Activated CD8-positive, alpha-beta T cell treated with anti-CD3 and anti-CD28 coated beads for 36 hours (primary cell): ENCODE measurements around the gene ARHGEF16. TPM values are rescaled to one million over a fixed set of nuclear protein-coding genes. Genes with fewer than 3 reads are reported as not detected.
A peak's percentile ranks its signal among the peaks of the same experiment; 100 is the strongest.

Source experiments
- ATAC-seq: fragments of 200-7000 bp; cut with Tn5 transposase; one replicate; pipeline ENCODE4 v1.10.0; 2021; ENCODE audit warnings: mild to moderate bottlenecking, moderate library complexity
- CTCF ChIA-PET: fragments of 350-600 bp; sonication (Branson Sonifier 250); formaldehyde crosslinking; loops from one replicate; lab custom pipeline; 2021; ENCODE audit warnings: antibody characterized with exemption; lab: Charles Lee
- POLR2A ChIA-PET: fragments of 350-600 bp; sonication (Branson Sonifier 250); formaldehyde crosslinking; loops from one replicate; lab custom pipeline; 2021; ENCODE audit warnings: antibody characterized with exemption; lab: Charles Lee
- DNase-seq: peaks from one replicate; pipeline ENCODE4 v3.0.0-alpha.2; 2020
- H3K27ac Mint-ChIP-seq: one replicate; pipeline ENCODE4 v1.8.0; 2021; ENCODE audit warnings: mild to moderate bottlenecking, mixed read lengths
- H3K27me3 Mint-ChIP-seq: one replicate; pipeline ENCODE4 v1.8.0; 2021; ENCODE audit warnings: mixed read lengths
- H3K36me3 Mint-ChIP-seq: one replicate; pipeline ENCODE4 v1.8.0; 2021; ENCODE audit warnings: low read depth, mixed read lengths
- H3K4me1 Mint-ChIP-seq: one replicate; pipeline ENCODE4 v1.8.0; 2021; ENCODE audit warnings: low read depth, mixed read lengths
- H3K4me3 Mint-ChIP-seq: one replicate; pipeline ENCODE4 v1.8.0; 2021; ENCODE audit warnings: mild to moderate bottlenecking, moderate library complexity, mixed read lengths
- H3K9me3 Mint-ChIP-seq: one replicate; pipeline ENCODE4 v1.8.0; 2021; ENCODE audit warnings: mixed read lengths
- CTCF ChIP-seq: fragments of 200-600 bp; IDR thresholded peaks from one replicate; pipeline ENCODE4 v1.8.0; 2022; ENCODE audit warnings: antibody characterized with exemption, mild to moderate bottlenecking
- intact Hi-C: fragments of 100-400 bp; cut with micrococcal nuclease; formaldehyde crosslinking; loops from one replicate; pipeline ENCODE4 v1.10.0; 2022
- total RNA-seq, 2 experiments: library from RNA; stranded (reverse); gene quantifications; one replicate each; pipeline ENCODE4 v1.2.3, GENCODE V29; 2021

The ARHGEF16 gene
- total RNA-seq, 2 experiments from 2014 or later = not detected

GRCh38 chr1:3529099-3529729, 74.7 kb downstream of the ARHGEF16 start:
- ChIA-PET POLR2A (no interaction called here), CTCF (interaction anchor here (0.9 to 4.5 kb wide), 3 partner anchors 11 to 76 kb away, joined by 3 to 23 read pairs (median 4); no protein-coding TSS in a partner anchor)
- Mint-ChIP-seq H3K4me1 (peaks cover 12% of the 10 kb centered on the region), H3K4me3 (peak overlapping the region; percentile 71), H3K9me3 (no peaks in the 10 kb centered on the region), H3K36me3 (no peaks in the 10 kb centered on the region), H3K27me3 (no peaks in the 10 kb centered on the region), H3K27ac (no peak overlapping the region)
- DNase-seq = no peak
- ATAC-seq = no peak
- no peak for TF ChIP-seq CTCF
- intact Hi-C loops = no loop called here

- CTCF ChIA-PET = interaction anchor here (1.0 to 4.5 kb wide), 3 partner anchors 12 to 78 kb away, joined by 3 to 23 read pairs (median 4); no protein-coding TSS in a partner anchor
- H3K4me3 Mint-ChIP-seq = peak overlapping the region; percentile 71
- H3K36me3 Mint-ChIP-seq = no peaks in the 10 kb centered on the region
- no peak for ATAC-seq
- H3K4me1 Mint-ChIP-seq = peaks cover 12% of the 10 kb centered on the region
- TF ChIP-seq CTCF = no peak
- peak overlapping the region; percentile 57 for H3K27ac Mint-ChIP-seq
- intact Hi-C loops = no loop called here
- POLR2A ChIA-PET = no interaction called here
- H3K9me3 Mint-ChIP-seq = no peaks in the 10 kb centered on the region
- no peaks in the 10 kb centered on the region for H3K27me3 Mint-ChIP-seq
- DNase-seq = no peak
Observed at GRCh38 chr1:3530086-3530925, 75.8 kb downstream of the ARHGEF16 start.

Other genes with a start within 250 kb of the ARHGEF16 start
- 1 to 10 TPM; 2.0 to 2.5 TPM for gene MEGF6, start 156.8 kb downstream of the ARHGEF16 start, total RNA-seq
- 1 to 10 TPM; 6.1 to 6.2 TPM for gene TPRG1L, start 170.3 kb downstream of the ARHGEF16 start, total RNA-seq
- gene WRAP73, start 195.4 kb downstream of the ARHGEF16 start, total RNA-seq = 10 to 100 TPM; 34.2 to 35.4 TPM
- gene TP73, start 197.9 kb downstream of the ARHGEF16 start, total RNA-seq = under 1 TPM; 0.60 to 0.68 TPM